HTR-8/SVneo (cell line): ENCODE measurements around the gene HECTD3.

Source experiments
- DNase-seq: peaks from one replicate; pipeline ENCODE4 v3.0.0; 2011; ENCODE audit warnings: low spot score, mixed read lengths; ENCODE audit not compliant: insufficient read length
- FAIRE-seq: peaks from 2 replicates; lab custom pipeline; 2011; peaks lifted over from hg19 to GRCh38; lab: Jason Lieb, UNC

HECTD3 gene

DNA sequence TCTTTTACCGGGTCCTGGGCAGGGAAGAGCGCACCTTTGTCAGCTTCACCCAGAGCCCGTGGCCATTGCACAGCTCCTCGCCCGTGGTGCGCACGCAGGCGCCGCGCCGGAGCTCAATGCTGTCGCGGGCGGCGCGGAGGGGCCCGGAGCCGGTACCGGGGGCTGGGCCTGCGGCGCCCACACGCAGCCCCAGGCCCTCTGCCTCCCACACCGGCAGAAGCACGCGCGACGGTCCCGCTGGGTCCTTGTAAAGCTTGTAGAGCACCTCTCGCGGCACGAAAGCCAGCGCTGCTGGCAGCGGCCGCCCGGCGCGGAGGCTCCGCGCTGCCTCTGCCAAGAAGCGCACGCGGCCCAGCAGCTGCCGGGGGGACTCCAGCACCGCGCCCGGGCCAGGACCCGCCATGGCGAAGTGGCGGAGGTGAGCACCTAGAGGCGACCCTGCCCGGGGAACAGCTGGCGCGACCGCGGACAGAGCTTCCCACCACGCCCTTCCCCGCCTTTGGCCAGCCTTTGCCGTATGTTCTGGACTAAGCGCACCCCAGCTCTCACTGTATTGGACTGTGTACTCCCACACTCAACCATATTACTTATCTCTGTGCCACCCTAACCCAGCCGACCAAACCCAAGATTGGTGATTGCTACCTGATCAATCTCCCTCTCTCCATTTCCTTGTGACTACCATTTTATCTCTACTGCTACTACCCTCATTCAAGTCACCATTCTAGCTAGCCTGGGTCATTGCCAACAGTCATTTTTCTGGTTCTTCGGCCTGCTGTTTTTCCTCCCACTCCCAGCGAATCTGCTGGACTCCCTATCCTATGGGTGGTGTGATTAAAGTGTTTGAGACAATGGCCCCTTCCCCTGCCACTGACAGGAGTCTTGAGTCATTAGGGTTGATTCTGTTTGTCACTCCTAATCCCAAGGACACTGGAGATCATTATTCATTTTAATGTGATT, at the start of gene HECTD3:
Gene HECTD3 (minus strand): TSS at position 470 of the 957 bp plus-strand sequence. CDS start 67 bp downstream, at position 403.
- FAIRE-seq (peak; percentile 83), DNase-seq (peak; percentile 80)

DNA sequence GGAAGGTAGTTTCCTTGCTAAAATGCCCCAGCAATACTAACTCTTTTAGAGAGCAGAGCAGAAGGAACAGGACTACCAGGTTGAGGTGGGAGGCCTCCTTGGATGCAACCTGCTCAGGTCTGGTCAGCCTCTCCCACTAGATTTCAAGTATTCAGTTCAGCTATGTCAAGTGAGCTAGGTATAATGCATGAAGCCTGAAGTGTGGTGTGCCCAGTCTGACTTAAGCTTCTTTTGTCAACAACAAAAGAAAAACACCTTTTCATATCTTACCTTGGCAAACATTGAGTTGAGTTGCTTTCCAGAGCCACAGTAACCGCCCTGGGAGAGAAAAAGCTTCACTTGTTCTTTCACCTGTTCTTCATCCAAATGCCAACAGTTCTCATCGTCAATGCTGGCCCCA, 48.7 kb upstream of the HECTD3 start:
- FAIRE-seq, result no peak
- no peak for DNase-seq

DNA sequence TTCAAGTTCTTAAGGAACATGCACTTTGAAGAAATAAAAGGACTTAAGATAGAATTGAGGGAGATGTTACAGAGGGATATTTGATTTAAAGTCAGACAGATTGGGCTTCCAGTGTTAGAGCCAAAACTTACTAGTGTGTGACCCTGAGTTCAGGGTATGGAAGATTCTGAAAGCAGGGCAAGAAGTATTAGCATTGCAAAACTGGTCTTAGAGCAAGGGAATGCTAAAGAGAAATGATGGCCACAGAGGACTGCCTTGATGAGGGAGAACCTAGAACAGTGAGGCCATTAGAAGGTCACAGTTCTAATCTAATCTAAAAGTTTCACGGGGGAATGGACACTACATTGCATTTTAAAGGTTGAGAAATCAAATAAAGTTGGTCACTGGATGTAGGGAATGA, 46.4 kb upstream of the HECTD3 start:
- FAIRE-seq (no peak), DNase-seq (no peak)

DNA sequence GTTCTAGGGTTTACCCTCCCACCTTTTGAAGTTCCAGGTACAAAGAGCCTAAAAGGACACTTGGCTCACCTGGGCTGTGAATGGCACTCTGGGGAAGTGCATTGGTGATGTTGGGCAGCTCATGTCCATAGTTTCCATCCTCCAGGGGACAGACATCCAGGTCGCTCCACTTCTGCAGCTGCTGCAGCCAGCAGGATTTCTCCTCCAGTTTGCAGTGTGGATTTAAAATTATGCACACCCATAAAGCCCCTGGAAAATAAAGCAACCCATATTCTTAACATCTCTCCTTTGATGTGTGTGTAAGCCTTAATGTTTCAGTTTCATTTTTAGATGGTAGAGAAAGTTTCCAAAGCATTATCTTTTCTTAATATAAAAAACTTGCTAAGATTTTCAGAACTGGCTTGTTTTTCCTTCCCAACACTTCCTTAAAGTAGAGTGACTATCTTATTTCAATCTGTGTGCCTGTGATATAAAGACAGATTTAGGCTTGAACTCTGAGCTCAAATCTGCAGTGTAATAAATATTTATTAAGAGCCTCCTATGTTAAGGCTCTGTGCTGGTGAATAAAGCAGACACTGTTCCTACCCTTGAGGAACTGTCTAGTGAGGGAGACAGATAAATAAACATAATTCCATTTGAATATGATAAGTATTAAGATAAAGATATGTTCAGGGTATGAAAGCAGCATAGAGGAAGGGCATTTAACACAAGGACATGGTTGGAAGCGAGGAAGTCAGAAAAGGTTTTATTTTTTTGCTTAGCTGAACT, 40.1 kb upstream of the HECTD3 start:
- peak; percentile 38 for FAIRE-seq
- no peak for DNase-seq

DNA sequence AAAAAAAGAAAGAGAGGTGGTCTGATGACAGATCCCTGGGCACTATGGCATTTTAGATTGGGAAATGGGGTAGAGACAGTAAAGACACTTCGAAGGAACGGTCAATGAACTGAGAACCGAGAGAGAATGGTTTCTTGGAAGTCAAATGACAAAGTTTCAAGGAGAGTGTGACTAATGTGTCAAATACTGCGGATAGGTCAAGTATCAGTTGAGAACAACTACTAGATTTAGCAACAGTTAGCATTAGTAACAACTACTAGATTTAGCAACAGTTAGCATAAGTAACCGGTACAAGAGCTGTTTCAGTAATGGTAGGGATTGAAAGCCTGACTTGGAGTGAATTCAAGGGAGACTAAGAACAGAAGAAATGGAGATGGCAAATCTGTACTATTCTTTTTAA, 35.9 kb upstream of the HECTD3 start:
- no peak for FAIRE-seq
- DNase-seq, result no peak

DNA sequence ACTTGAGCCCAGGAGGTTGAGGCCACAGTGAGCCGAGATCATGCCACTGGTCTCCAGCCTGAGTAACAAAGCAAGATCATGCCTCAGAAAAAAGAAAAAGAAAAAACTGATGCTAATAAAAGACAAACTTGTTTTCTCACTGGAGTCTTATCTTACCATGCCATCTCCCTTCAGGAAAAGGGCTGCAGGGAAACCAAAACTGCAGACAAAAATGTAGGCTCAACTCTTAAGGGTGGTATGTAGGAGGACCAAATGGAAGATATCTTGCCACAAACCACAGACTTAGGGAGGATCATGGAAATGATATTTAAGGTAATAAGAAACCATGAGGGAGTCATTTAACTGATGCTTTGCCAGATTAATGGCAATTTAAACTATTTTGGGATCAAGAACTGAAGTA, 33.8 kb upstream of the HECTD3 start:
- FAIRE-seq (no peak), DNase-seq (no peak)

DNA sequence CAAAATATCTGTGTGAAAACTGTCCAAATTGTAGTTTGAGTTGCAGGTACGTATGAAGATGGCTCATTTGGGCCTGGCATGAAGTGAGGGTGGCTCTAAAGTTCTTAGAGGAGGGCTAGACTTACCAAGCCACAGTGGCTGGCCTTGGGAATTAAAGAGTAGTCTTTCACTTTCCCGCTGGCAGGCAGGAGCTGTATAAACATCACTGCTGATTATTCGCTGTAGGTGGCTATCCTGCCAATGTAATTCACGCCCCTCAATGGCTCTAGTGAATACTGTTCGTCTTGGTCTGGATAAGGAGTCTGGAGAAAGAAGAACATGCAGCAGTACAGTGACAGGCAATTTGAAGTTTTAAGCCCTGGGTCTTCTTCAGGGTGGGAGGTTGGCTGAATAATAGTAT, 32.0 kb upstream of the HECTD3 start:
- DNase-seq, result no peak
- FAIRE-seq, result no peak

DNA sequence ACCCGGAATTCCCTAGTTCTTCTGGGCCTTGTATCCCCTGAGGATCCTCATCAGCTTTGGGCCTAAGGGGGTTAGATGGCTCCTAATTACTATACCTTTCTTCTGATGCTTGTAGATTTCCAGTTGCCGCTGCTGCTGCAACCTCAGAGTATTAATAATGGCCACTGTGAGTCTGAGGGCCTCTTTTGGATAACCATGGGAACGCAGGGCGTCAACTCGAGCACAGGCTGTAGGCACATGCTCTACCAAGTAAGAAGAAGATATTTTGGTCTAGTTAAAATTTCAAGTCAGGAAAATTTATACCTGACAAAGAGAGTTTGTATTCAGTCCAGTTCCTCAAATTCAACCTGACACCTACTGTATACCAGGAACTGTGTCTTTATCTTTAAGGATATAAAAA, 29.2 kb upstream of the HECTD3 start:
- DNase-seq, result no peak
- no peak for FAIRE-seq

DNA sequence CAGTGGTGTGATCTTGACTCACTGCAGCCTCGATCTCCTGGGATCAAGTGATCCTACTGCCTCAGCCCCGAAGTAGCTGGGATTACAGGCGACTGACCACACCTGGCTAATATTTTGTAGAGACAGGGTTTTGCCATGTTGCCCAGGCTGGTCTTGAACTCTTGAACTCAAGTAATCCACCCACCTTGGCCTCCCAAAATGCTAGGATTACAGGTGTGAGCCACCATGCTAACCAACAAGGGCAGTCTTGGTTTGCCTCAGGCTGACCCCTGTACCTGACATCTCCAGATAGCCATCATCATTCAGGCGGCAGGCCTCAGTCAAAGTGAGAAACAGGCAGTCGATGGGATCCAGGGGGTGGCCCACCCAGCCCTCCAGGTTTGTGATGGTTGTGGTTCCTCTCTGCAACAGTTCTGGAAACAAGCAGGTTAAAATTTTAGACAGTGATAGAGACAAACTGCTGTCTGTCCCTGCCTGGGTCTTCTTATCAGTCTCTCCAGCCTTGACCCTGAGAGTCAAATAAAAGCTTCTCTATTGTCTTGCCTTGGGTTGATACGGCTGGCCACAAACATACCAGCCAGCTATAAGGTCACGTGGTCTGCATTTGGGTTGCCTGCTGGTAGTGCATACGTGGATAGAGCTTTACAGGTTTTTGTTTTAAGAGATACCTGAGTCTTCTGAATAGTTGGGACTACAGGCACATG, 27.7 kb upstream of the HECTD3 start:
- FAIRE-seq (no peak), DNase-seq (no peak)

DNA sequence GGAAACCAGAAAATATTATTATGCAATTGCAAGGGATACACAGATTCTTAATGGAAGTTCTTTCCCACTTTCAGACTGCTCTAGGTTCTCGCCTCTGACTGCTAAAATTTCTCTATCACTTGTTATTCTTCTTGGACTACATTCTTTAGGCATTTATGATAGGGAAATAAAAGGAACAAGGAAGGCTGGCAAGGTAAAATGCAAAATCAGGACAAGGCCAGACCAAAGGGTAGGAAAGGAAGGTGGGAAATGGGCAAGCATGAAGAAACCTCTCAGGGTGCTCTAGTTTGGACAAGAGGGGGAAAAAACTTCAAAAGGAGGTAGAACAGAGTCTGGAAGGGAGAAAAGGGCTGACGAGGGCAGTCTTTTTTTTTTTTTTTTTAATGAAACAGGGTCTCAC, 27.1 kb upstream of the HECTD3 start:
- DNase-seq (no peak), FAIRE-seq (no peak)

DNA sequence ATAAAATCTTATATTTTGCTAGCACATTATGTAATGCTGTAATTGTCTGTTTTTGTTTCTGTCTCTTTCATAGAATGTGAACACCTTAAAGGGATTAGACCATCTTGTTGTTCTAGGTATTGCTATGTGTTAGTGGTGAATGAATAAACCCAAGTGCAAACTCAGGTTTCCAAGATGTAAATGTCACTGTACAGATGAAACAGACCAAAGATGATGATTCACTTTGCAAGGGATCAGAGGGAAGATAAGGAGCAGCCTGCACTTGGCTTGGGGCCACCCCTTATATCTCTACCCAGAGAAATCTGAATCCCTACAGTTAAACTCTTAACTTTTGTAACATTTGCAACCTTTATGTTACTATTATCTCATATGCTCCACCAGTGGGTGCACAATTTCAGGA, 26.3 kb upstream of the HECTD3 start:
- FAIRE-seq (no peak), DNase-seq (no peak)

DNA sequence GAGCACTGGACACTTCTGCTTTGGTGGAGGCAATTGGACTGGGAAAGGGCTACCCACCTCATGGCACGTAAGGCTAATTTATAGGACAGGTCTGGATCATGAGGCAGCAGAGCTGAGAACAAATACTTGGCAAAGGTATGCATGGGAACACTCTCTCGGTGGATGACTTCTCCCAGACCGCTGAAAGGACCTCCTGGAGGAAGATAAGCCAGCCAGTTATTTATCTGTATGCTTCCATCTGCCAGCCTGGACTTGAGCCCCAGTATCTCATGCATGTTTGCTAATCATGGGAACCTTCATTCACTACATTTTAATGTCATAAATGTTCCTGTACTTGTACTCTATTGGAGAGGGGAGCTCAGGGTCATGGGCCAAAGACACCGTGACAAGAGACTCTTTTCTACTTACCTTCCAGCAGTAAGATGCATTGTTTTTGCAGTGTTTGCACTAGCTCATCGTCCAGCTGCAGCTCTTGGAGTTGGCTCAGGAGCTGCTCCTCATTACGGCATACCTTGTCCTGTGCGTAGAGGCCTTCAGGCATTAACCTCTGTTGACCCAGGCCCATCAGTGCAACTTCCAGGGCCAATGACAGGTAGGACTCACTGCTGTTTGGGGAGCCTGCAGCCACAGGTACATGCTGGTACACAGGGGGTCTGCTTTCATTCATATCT, 24.6 kb upstream of the HECTD3 start:
- no peak for FAIRE-seq

DNA sequence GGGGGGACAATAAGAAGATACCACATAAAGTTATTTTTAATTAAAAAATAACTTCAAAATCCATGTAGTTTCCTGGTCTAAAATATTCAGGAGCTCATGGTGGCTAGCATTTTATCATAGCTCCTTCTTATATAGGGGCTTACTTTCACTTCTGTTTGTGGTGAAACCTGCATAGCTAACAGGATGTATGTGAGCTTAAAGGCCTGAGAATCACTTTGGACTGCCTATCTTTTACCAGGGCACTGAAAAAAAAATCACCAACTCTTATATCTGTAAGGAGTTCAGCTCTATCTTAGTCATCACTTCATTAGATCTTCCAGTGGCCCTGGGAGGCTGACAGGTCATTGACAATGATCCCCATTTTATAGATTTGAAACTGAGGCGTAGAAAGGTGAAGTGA, 22.2 kb upstream of the HECTD3 start:
- DNase-seq (no peak), FAIRE-seq (no peak)

More for the DNA sequence above, 24.6 kb upstream of the HECTD3 start:
- no peak for DNase-seq

DNA sequence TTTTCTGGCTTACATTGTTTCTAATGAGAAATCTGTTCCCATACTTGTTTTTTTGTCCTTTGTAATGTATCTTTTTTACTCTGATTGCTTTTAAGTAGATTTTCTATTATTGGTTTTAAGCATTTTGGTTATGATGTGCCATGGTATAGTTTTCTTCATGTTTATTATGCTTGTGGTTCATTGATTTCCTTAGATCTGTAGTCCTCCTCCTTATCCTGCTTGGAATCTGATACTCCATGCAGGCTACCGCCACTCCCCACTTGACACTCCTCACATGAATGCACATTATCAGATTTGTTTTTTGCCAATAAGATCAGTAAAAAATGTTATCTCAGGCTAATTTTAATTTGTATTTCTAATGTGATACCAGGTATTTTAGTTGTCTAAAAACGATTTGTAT, 21.7 kb upstream of the HECTD3 start:
- no peak for FAIRE-seq
- DNase-seq, result no peak

DNA sequence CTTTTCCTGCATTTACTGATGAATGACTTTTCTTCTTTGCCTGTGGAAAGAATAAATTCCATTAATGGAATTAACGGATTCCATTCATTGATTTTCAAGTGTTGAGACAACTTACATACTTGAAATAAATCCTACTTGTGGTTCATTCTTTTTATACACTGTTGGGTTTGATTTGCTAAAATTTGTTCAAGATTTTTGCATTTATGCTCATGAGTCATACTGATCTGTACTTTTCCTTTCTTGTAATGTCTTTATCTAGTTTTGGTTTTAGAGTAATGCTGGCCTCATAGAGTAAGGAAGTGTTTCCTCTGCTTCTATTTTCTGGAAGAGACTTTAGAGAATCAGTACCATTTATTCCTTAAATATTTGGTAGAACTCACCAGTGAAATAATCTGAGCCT, 15.3 kb upstream of the HECTD3 start:
- DNase-seq (no peak), FAIRE-seq (no peak)

DNA sequence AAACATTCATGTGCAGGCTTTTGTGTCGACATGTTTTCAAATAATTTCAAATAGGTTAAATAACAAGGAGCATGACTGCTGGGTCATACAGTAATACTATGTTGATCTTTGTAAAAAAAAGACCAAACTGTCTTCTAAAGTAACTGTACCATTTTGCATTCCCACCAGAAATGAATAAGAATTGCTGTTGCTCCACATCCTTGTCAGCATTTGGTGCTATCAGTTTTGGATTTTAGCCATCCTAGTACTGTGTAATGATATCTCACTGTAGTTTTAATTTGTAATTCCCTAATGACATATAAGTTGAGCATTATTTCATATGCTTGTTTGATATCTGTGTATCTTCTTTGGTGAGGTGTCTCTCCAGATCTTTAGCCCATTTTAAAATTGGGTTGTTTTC, 12.5 kb upstream of the HECTD3 start:
- no peak for DNase-seq

DNA sequence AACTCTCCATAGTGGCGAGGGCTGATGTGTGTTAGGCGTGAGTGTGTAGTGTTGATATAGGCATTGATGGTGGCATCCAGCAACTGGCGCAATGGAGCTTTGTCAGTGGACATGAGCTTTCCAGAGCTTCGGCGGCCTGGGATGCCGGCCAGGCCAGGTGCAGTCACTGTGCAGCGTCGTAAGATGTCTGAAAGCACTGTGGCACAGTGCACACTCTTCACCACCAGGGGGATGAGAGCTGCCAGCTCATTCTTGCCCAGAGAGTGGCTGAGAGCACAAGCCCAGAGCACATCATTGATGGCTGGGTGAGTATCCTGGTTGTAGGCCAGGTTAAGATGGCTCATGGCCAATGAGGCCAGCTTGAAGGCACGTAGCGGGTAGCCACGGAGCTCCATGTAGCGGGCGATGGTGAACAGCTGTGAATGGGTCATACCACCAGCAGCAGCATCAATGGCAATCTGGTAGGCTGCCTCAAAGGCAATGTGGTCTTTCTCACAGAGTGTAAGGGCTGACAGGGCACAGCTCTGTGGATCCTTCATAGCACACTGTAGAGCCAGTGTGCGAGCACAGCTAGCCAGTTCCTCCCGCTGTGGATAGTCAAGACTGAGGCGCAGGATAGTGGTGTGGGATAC, 7.6 kb upstream of the HECTD3 start:
- DNase-seq (no peak), FAIRE-seq (peak; percentile 75)

More for the DNA sequence above, 12.5 kb upstream of the HECTD3 start:
- FAIRE-seq, result no peak

DNA sequence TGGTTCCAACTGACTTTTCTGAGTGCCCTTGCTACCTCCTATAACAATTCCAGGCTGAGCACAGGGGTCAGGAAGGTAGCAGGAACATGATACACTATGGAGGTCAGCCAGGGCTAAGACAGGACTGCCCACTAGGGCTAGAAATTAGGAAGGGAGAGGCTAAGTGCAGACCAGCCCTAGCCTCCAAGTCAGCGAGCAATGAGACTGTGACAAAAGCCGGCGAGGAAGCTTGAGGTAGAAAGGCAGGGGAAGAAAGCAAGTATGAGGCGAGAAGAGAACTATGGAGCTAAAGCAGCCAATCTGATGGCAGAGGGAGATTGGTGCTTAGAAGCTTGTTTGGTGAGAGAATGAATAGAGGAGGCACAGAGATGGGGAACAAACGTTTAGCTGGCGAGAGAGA, 5.6 kb upstream of the HECTD3 start:
- DNase-seq, result no peak
- FAIRE-seq, result no peak

DNA sequence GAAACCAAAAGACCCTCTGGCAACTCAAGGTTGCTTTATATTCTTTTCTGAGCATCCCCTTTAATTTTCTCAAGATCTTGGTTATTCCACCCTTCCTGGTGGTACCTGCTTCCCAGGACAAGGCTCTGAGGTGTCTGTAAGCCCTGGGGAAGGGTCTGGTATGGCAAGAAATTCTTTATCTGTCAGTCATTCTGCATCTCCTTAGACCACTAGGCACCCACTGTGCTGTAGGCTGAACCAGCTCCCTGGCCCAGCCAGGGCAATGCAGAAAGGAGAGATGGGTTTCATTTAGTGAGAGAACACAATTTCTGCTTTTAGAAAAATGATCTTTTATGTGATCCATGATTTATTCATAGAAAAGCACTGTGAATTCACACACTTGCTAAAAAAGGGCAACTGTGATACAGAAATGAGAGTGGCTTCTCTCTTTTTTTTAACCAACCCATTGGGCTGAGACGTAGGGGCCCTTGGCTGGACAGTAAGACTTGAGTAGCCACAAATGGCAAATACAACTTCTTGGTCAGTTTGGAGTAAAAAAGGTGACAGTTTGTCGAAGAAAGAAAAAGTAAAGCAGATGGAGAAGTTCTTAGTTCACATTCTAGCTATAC, 5.1 kb upstream of the HECTD3 start:
- DNase-seq, result no peak
- no peak for FAIRE-seq
